ENCODE measurements around the gene DLAT. TPM values are rescaled to one million over a fixed set of nuclear protein-coding genes. Genes with fewer than 3 reads are reported as not detected.
A peak's percentile ranks its signal among the peaks of the same experiment; 100 is the strongest.

The DLAT gene
- total RNA-seq, 1 experiment from 2014 or later, result 68.1 TPM

GRCh38 chr11:112062923-112063322 is 37.7 kb downstream of the DLAT start:
- H3K9me3 ChIP-seq (ENCODE audit: control insufficient read depth in 1 of 2, insufficient read depth in 1 of 2, low read depth in 1 of 2, low read length in 2 of 2), result no peaks in the 10 kb centered on the region
- BruUV-seq (replicated peaks), result TSS peak; percentile 27
- TF ChIP-seq SRF (IDR thresholded peaks at IDR 0.05; ENCODE audit: low read depth) (no peak), MAX (IDR thresholded peaks at IDR 0.05) (no peak), YY1 (IDR thresholded peaks at IDR 0.05; ENCODE audit: extremely low read depth, insufficient replicate concordance, low read depth, low read length) (no peak), ZNF274 (IDR thresholded peaks at IDR 0.05; ENCODE audit: low read depth, low read length) (no peak), ELF1 (IDR thresholded peaks at IDR 0.05; ENCODE audit: borderline replicate concordance, low read depth) (no peak), EZH2 (IDR thresholded peaks at IDR 0.05) (no peak), POLR2A (IDR thresholded peaks at IDR 0.05; ENCODE audit: borderline replicate concordance, extremely low read depth, insufficient read depth, insufficient read length) (no peak), SIN3A (IDR thresholded peaks at IDR 0.05; ENCODE audit: low read depth) (no peak)
- no peak overlapping the region for H3K4me3 ChIP-seq (replicated peaks in 1 of 2; ENCODE audit: low read depth in 1 of 2, low read length in 2 of 2)
- DNase-seq (ENCODE audit: low read depth, low spot score) (no peak), ATAC-seq (no peak)
- no peak overlapping the region for H2AFZ ChIP-seq (ENCODE audit: low read depth, low read length, poor library complexity, severe bottlenecking)
- H3K4me1 ChIP-seq (ENCODE audit: control insufficient read depth in 1 of 2, insufficient read depth in 2 of 2, low read length in 2 of 2), result no peaks in the 10 kb centered on the region
- intact Hi-C loops (cut with micrococcal nuclease), result no loop called here
- H4K20me1 ChIP-seq (ENCODE audit: insufficient read depth), result no peaks in the 10 kb centered on the region
- H3K27me3 ChIP-seq (ENCODE audit: insufficient read depth, low read length), result no peaks in the 10 kb centered on the region
- no peak overlapping the region for H3K4me2 ChIP-seq (ENCODE audit: low read length)
- RAD21 ChIA-PET (ENCODE audit: low non-redundant PET in 1 of 2, low total read pairs in 2 of 2, uncharacterized antibody in 2 of 2, unreplicated experiment in 2 of 2), result no interaction called here
- peaks cover 23 to 29% of the 10 kb centered on the region in 2 experiments for H3K36me3 ChIP-seq (ENCODE audit: control insufficient read depth in 1 of 2, insufficient read depth in 2 of 2, low read length in 2 of 2)
- no peaks in the 10 kb centered on the region for H3K79me2 ChIP-seq (ENCODE audit: insufficient read depth, low read length)
- no peak overlapping the region for H3K27ac ChIP-seq (ENCODE audit: low read depth, low read length)
- POLR2A ChIA-PET, result no interaction called here
- CTCF ChIA-PET, result no interaction called here
- no peak overlapping the region for H3K9ac ChIP-seq (ENCODE audit: low read length)
- no peaks in the 10 kb centered on the region for H3K9me2 ChIP-seq (ENCODE audit: insufficient read depth)

- H3K9me3 ChIP-seq (ENCODE audit: control insufficient read depth in 1 of 2, insufficient read depth in 1 of 2, low read depth in 1 of 2, low read length in 2 of 2), result no peaks in the 10 kb centered on the region
- peaks cover 0 to 14% of the 10 kb centered on the region in 2 experiments; a peak in 3 of 4 replicates for H3K4me1 ChIP-seq (ENCODE audit: control insufficient read depth in 1 of 2, insufficient read depth in 2 of 2, low read length in 2 of 2)
- H3K9ac ChIP-seq (ENCODE audit: low read length), result peak within 1 kb of the TSS; percentile 89
- no peaks in the 10 kb centered on the region for H3K27me3 ChIP-seq (ENCODE audit: insufficient read depth, low read length)
- ATAC-seq, result peak; percentile 88
- H4K20me1 ChIP-seq (ENCODE audit: insufficient read depth), result no peaks in the 10 kb centered on the region
- TSS peak; percentile 53 for BruUV-seq (replicated peaks)
- peaks cover 22 to 24% of the 10 kb centered on the region in 2 experiments; a peak in 3 of 4 replicates for H3K36me3 ChIP-seq (ENCODE audit: control insufficient read depth in 1 of 2, insufficient read depth in 2 of 2, low read length in 2 of 2)
- CTCF ChIA-PET, result no interaction called here
- POLR2A ChIA-PET, result no interaction called here
- no peaks in the 10 kb centered on the region for H3K9me2 ChIP-seq (ENCODE audit: insufficient read depth)
- intact Hi-C loops (cut with micrococcal nuclease), result loop anchor here (1.0 kb wide), 2 partner anchors 12 to 49 kb away; partner anchors contain the start of genes DLAT, SDHD and TIMM8B
- H3K79me2 ChIP-seq (ENCODE audit: insufficient read depth, low read length), result peaks cover 33% of the 10 kb centered on the region
- H2AFZ ChIP-seq (ENCODE audit: low read depth, low read length, poor library complexity, severe bottlenecking), result peak within 1 kb of the TSS; percentile 88
- RAD21 ChIA-PET (ENCODE audit: low non-redundant PET in 1 of 2, low total read pairs in 2 of 2, uncharacterized antibody in 2 of 2, unreplicated experiment in 2 of 2), result no interaction called here
- peak within 1 kb of the TSS; percentile 83 to 98 for H3K4me3 ChIP-seq (replicated peaks in 1 of 2; ENCODE audit: low read depth in 1 of 2, low read length in 2 of 2)
- peak within 1 kb of the TSS; percentile 71 for H3K4me2 ChIP-seq (ENCODE audit: low read length)
- DNase-seq (ENCODE audit: low read depth, low spot score), result peak; percentile 83
- peak within 1 kb of the TSS; percentile 69 for H3K27ac ChIP-seq (ENCODE audit: low read depth, low read length)
- TF ChIP-seq SRF (IDR thresholded peaks at IDR 0.05; ENCODE audit: low read depth), result peak; percentile 77
- no peak for TF ChIP-seq TCF7L2 (IDR thresholded peaks at IDR 0.05; ENCODE audit: borderline replicate concordance, extremely low read depth, insufficient read depth, insufficient read length)
- peak; percentile 48 for TF ChIP-seq SP1 (IDR thresholded peaks at IDR 0.05; ENCODE audit: low read depth)
- TF ChIP-seq ATF3 (IDR thresholded peaks at IDR 0.05), result no peak
- no peak for TF ChIP-seq ZNF274 (IDR thresholded peaks at IDR 0.05; ENCODE audit: low read depth, low read length)
- TF ChIP-seq CBX3 (IDR thresholded peaks at IDR 0.05; ENCODE audit: low read depth), result peak; percentile 73; the same call in 1 of the 2 replicates
- 0 out of 2 replicates have a peak, but pooled peaks have one; percentile 8 for TF ChIP-seq CEBPB (IDR thresholded peaks at IDR 0.05; ENCODE audit: low read depth)
- peak; percentile 76 for TF ChIP-seq POLR2AphosphoS5 (IDR thresholded peaks at IDR 0.05; ENCODE audit: low read depth, low read length)
- peak; percentile 79 for TF ChIP-seq SIN3A (IDR thresholded peaks at IDR 0.05; ENCODE audit: low read depth)
- TF ChIP-seq EGR1 (IDR thresholded peaks at IDR 0.05; ENCODE audit: low read depth), result peak; percentile 60
- peak; percentile 81 for TF ChIP-seq MAX (IDR thresholded peaks at IDR 0.05)
- TF ChIP-seq CTCF (IDR thresholded peaks at IDR 0.05 in 2 of 3, conservative IDR thresholded peaks at IDR 0.05 in 1 of 3; ENCODE audit: borderline replicate concordance in 1 of 3, insufficient read depth in 1 of 3, low read depth in 2 of 3, low read length in 2 of 3), result 0 out of 6 replicates have a peak, but pooled peaks of 1 of the 3 experiments have one; percentile 9
These were observed 49.0 kb downstream of the DLAT start, which contains the start of the genes NKAPD1 and PIH1D2 for GRCh38 chr11:112073941-112074811. NKAPD1 (plus strand) TSS chr11:112074299; CDS start chr11:112075575, 1,276 bp downstream. PIH1D2 (minus strand) TSS chr11:112074017; CDS start chr11:112073174, 843 bp downstream.

Measured in HCT116 (cell line).